Trophoblast cell (in vitro differentiated cells and primary cell): ENCODE measurements around the gene FGF6.
"Not testable (repeated sequence)": the region's sequence is repeated elsewhere in the genome, so short reads cannot be mapped to it uniquely, and the experiment has no call there.

Source experiments
- DNase-seq, 2 donors: peaks; one replicate each; pipeline ENCODE4 v3.0.0-alpha.2; 2016
- H2AFZ ChIP-seq: 2 replicates; pipeline ENCODE4 v1.6.1; 2013; ENCODE audit warnings: low read length, moderate library complexity, mild to moderate bottlenecking; ENCODE audit not compliant: insufficient read depth, poor library complexity
- H2AK5ac ChIP-seq: 2 replicates; pipeline ENCODE4 v1.6.1; 2013; ENCODE audit warnings: mild to moderate bottlenecking, low read length
- H2BK120ac ChIP-seq: 2 replicates; pipeline ENCODE4 v1.6.1; 2013; ENCODE audit warnings: low read length, mild to moderate bottlenecking, moderate library complexity; ENCODE audit not compliant: insufficient read depth, poor library complexity
- H2BK12ac ChIP-seq: 2 replicates; pipeline ENCODE4 v1.6.1; 2013; ENCODE audit warnings: mild to moderate bottlenecking, low read length, moderate library complexity
- H2BK5ac ChIP-seq: 2 replicates; pipeline ENCODE4 v1.6.1; 2013; ENCODE audit warnings: low read length, low read depth, moderate library complexity, mild to moderate bottlenecking; ENCODE audit not compliant: poor library complexity
- H3K14ac ChIP-seq: 2 replicates; pipeline ENCODE4 v1.6.1; 2013; ENCODE audit warnings: mild to moderate bottlenecking, low read length
- H3K18ac ChIP-seq: 2 replicates; pipeline ENCODE4 v1.6.1; 2013; ENCODE audit warnings: mild to moderate bottlenecking, low read length
- H3K23ac ChIP-seq: 2 replicates; pipeline ENCODE4 v1.6.1; 2013; ENCODE audit warnings: low read length
- H3K27ac ChIP-seq: 2 replicates; pipeline ENCODE4 v1.5.1; 2013; ENCODE audit warnings: low read depth, mild to moderate bottlenecking, inconsistent platforms, low read length, moderate library complexity
- H3K27me3 ChIP-seq: 2 replicates; pipeline ENCODE4 v1.6.1; 2013; ENCODE audit warnings: inconsistent platforms, mild to moderate bottlenecking, low read length, moderate library complexity; ENCODE audit not compliant: insufficient read depth
- H3K36me3 ChIP-seq, 2 experiments: 1 replicate in 1 of 2; 2 replicates in 1 of 2; pipeline ENCODE4 v1.6.1; 2013; ENCODE audit warnings: low read length in 2 of 2, mild to moderate bottlenecking in 2 of 2, moderate library complexity in 1 of 2; ENCODE audit not compliant: insufficient read depth in 2 of 2, control insufficient read depth in 1 of 2
- H3K4ac ChIP-seq: 2 replicates; pipeline ENCODE4 v1.6.1; 2013; ENCODE audit warnings: low read depth, mild to moderate bottlenecking, low read length, moderate library complexity
- H3K4me1 ChIP-seq, 2 experiments: 1 replicate in 1 of 2; 2 replicates in 1 of 2; pipeline ENCODE4 v1.6.1; 2013; ENCODE audit warnings: low read length in 2 of 2, mild to moderate bottlenecking in 2 of 2, moderate library complexity in 1 of 2; ENCODE audit not compliant: insufficient read depth in 2 of 2, control insufficient read depth in 1 of 2
- H3K4me2 ChIP-seq: 2 replicates; pipeline ENCODE4 v1.6.1; 2013; ENCODE audit warnings: inconsistent platforms, mild to moderate bottlenecking, low read length, moderate library complexity
- H3K4me3 ChIP-seq: 2 replicates; pipeline ENCODE4 v1.5.1; 2013; ENCODE audit warnings: mild to moderate bottlenecking, low read depth, low read length, inconsistent platforms
- H3K79me1 ChIP-seq: one replicate; pipeline ENCODE4 v1.6.1; 2013; ENCODE audit warnings: low read length
- H3K79me2 ChIP-seq: 2 replicates; pipeline ENCODE4 v1.6.1; 2013; ENCODE audit warnings: low read length, mild to moderate bottlenecking; ENCODE audit not compliant: control insufficient read depth, insufficient read depth, poor library complexity
- H3K9ac ChIP-seq: 2 replicates; pipeline ENCODE4 v1.6.1; 2013; ENCODE audit warnings: mild to moderate bottlenecking, low read length
- H3K9me3 ChIP-seq: 2 replicates; pipeline ENCODE4 v1.6.1; 2013; ENCODE audit warnings: low read depth, mild to moderate bottlenecking, control low read depth, inconsistent platforms, low read length; ENCODE audit not compliant: insufficient read depth
- H4K12ac ChIP-seq: 2 replicates; pipeline ENCODE4 v1.6.1; 2013; ENCODE audit warnings: low read depth, mild to moderate bottlenecking, low read length, moderate library complexity
- H4K8ac ChIP-seq: 2 replicates; pipeline ENCODE4 v1.6.1; 2013; ENCODE audit warnings: low read depth, mild to moderate bottlenecking, low read length, moderate library complexity
- H4K91ac ChIP-seq: one replicate; pipeline ENCODE4 v1.6.1; 2013; ENCODE audit warnings: low read depth, mild to moderate bottlenecking, low read length, moderate library complexity
- WGBS: extraction: QIAGEN DNeasy Blood & Tissue Kit; methylation state at CpG from one replicate; pipeline ENCODE4 v1.1.7; 2013; ENCODE audit warnings: missing lambda C conversion rate; ENCODE audit not compliant: insufficient read length, insufficient coverage; ENCODE audit errors: extremely low coverage; 5-methylcytosine and 5-hydroxymethylcytosine counted together

The FGF6 gene

GRCh38 chr12:4460761-4461160, 15.1 kb upstream of the FGF6 start:
- Histone ChIP-seq H3K9me3 (no peaks in the 10 kb centered on the region), H2BK5ac (no peak overlapping the region), H3K79me1 (no peaks in the 10 kb centered on the region), H3K4me2 (no peak overlapping the region), H2AK5ac (no peak overlapping the region), H2BK120ac (no peak overlapping the region), H3K36me3 (no peaks in the 10 kb centered on the region), H4K12ac (no peak overlapping the region), H4K91ac (no peak overlapping the region), H3K4me3 (no peak overlapping the region), H3K4me1 (no peaks in the 10 kb centered on the region), H2BK12ac (no peak overlapping the region), H3K23ac (no peak overlapping the region), H3K27ac (no peak overlapping the region), H3K4ac (no peak overlapping the region), H3K14ac (no peak overlapping the region), H3K27me3 (no peaks in the 10 kb centered on the region), H2AFZ (no peak overlapping the region), H3K18ac (no peak overlapping the region), H3K79me2 (no peaks in the 10 kb centered on the region), H3K9ac (no peak overlapping the region), H4K8ac (no peak overlapping the region)
- WGBS, result no CpG with 5 or more reads among the region's 4 CpGs
- no peak for DNase-seq

DNA sequence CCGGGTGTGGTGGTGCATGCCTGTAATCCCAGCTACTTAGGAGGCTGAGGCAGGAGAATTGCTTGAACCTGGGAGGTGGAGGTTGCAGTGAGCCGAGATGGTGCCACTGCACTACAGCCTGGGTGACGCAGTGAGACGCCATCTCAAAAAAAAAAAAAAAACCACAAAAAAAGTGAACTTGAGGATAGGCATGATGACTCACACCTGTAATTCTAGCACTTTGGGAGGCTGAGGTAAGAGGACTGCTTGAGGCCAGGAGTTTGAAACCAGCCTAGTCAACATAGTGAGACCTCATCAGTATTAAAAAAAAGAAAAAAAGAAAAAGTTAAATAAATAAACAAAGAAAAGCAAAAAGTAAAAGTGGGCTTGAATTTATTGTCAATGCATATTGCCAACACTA, 10.2 kb upstream of the FGF6 start:
- DNase-seq, result peak in 1 of 2 donors; percentile 17
- H3K79me1 ChIP-seq, H3K27ac ChIP-seq: not testable (repeated sequence)

DNA sequence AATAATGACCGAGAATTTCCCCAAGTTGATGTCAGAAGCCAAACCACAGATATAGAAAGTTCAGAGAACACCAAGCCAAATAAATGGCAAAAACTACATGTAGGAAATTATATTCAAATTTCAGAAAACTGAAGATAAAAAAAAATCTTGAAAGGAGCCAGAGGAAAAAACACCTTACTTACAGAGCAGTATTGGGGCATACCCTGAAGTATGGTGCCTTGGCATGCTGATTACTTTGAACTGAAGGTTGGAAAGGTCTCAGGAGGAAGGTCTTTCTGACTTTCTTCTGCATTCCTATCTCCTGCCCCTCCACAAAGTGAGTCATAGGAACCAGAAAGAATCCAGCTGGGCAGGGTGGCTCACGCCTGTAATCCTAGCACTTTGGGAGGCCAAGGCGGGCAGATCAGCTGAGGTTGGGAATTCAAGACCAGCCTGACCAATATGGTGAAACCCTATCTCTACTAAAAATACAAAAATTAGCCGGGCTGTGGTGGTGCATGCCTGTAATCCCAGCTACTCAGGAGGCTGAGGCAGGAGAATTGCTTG, 8.8 kb upstream of the FGF6 start:
- Histone ChIP-seq H3K4ac (no peak overlapping the region), H2BK5ac (no peak overlapping the region), H3K18ac (no peak overlapping the region), H4K12ac (no peak overlapping the region), H3K4me3 (no peak overlapping the region), H3K4me2 (no peak overlapping the region), H4K91ac (no peak overlapping the region), H3K79me1 (no peaks in the 10 kb centered on the region), H4K8ac (no peak overlapping the region), H3K9me3 (no peaks in the 10 kb centered on the region), H3K9ac (no peak overlapping the region), H3K27ac (no peak overlapping the region), H3K4me1 (peaks cover 5 to 6% of the 10 kb centered on the region in 2 experiments), H3K79me2 (no peaks in the 10 kb centered on the region), H2BK120ac (no peak overlapping the region), H2AK5ac (no peak overlapping the region), H3K23ac (no peak overlapping the region), H2AFZ (no peak overlapping the region), H3K14ac (no peak overlapping the region), H3K36me3 (no peaks in the 10 kb centered on the region), H2BK12ac (no peak overlapping the region), H3K27me3 (no peaks in the 10 kb centered on the region)
- no CpG with 5 or more reads among the region's 4 CpGs for WGBS
- DNase-seq, result peak; percentile 72

More for the DNA sequence above, 10.2 kb upstream of the FGF6 start:
- not testable (repeated sequence) for H3K9ac ChIP-seq, H4K12ac ChIP-seq, H2BK120ac ChIP-seq, H3K4me1 ChIP-seq, H3K18ac ChIP-seq, H3K36me3 ChIP-seq, H3K4ac ChIP-seq, H2BK12ac ChIP-seq, H3K27me3 ChIP-seq, H2BK5ac ChIP-seq, H2AK5ac ChIP-seq, H3K4me3 ChIP-seq, H3K9me3 ChIP-seq, H4K91ac ChIP-seq, H3K79me2 ChIP-seq, H3K23ac ChIP-seq, H3K14ac ChIP-seq, H3K4me2 ChIP-seq, H4K8ac ChIP-seq, H2AFZ ChIP-seq
- no CpG with 5 or more reads among the region's 4 CpGs for WGBS

DNA sequence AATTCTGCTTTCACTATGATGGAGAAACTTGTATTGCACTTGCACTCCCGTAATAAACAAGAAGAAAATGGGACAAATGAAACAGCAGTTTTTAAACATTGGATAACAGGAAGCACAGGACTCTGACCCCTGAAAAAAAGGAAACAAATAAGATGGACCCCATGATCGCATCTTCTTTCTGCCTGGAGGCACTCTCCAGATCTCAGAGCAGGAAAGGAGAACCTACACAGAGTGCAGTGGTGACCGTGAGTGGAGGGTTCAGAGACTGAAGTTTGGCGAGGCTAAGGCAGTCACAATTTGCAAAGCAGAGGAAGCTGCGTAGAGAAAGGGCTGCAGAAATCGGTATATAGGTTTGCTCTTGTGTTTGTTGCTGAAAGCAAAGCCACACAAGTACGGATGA, 6.1 kb upstream of the FGF6 start:
- H3K4me1 ChIP-seq, result peaks cover 5 to 6% of the 10 kb centered on the region in 2 experiments
- H3K4ac ChIP-seq, result no peak overlapping the region
- no peaks in the 10 kb centered on the region for H3K36me3 ChIP-seq
- no peak overlapping the region for H3K27ac ChIP-seq
- H3K4me2 ChIP-seq, result no peak overlapping the region
- no peak overlapping the region for H3K18ac ChIP-seq
- no peaks in the 10 kb centered on the region for H3K9me3 ChIP-seq
- H3K4me3 ChIP-seq, result no peak overlapping the region
- no peak overlapping the region for H3K23ac ChIP-seq
- no peaks in the 10 kb centered on the region for H3K79me2 ChIP-seq
- no peak overlapping the region for H4K8ac ChIP-seq
- no peak overlapping the region for H2BK120ac ChIP-seq
- no peaks in the 10 kb centered on the region for H3K79me1 ChIP-seq
- no peak overlapping the region for H3K14ac ChIP-seq
- no peak overlapping the region for H2AK5ac ChIP-seq
- no peak overlapping the region for H4K91ac ChIP-seq
- H3K27me3 ChIP-seq, result no peaks in the 10 kb centered on the region
- WGBS, result no CpG with 5 or more reads among the region's 7 CpGs
- no peak overlapping the region for H2BK12ac ChIP-seq
- DNase-seq, result no peak
- H3K9ac ChIP-seq, result no peak overlapping the region
- H2BK5ac ChIP-seq, result no peak overlapping the region
- no peak overlapping the region for H4K12ac ChIP-seq
- H2AFZ ChIP-seq, result no peak overlapping the region
